SK-N-MC (cell line): ENCODE data around the gene TRAF3.

Experiments used
- EZH2 ChIP-seq: fragments of 200-600 bp; sonication (generic); IDR thresholded peaks from one replicate; pipeline ENCODE4 v1.6.1; 2017; ENCODE audit warnings: antibody characterized with exemption
- POLR2AphosphoS5 ChIP-seq: IDR thresholded peaks from 2 replicates; pipeline ENCODE4 v1.6.1; 2012; ENCODE audit warnings: mild to moderate bottlenecking, low read depth, low read length, borderline replicate concordance

DNA sequence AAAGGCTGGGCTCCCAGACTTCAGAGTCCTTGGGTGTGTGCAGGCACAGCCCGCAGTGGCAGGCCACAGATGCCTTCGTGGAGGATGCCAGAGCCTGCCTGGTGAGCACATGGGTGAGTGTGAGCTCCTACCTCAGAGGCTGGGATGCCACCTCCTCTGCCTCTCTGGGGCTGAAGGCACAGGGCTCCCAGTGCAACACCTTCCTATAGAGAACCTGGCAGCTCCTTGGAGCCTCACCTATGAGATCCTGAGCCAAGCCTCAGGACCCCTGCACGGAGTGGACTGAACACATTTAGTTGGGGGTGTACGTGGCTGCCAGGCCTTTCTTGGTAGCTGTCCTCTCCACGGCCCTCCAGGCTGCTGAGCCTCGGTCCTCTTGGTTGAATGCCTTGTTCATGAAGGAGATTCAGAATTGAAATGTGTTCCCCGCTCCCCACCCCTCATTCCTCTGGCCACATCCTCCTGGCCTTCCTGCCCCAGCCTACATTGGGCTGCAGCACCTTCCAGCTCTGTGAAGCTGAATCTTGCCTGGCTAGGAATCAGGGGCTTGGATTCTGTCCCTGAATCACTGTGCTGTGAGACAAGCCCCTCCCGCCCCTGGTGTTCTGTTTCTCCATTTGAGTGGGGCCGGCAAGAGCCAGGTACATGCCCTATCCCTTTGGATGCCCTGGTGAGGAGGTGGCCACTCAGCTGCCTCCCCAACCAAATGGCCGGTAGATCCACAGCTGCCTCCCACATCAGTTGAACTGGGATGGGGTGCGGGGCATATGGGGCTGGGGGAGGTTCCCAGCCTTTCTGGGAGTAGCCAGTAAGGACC is 38.7 kb upstream of the TRAF3 start:
- TF ChIP-seq POLR2AphosphoS5 (no peak; the same call in 1 of the 2 replicates), EZH2 (no peak)
